ENCODE results near the gene CENPL. TPM values are rescaled to one million over a fixed set of nuclear protein-coding genes. Genes with fewer than 3 reads are reported as not detected.

CENPL gene
- total and polyA plus RNA-seq, 9 of the 15 experiments (the other 6 are each of a cell fraction or from before 2014, with no cell fraction given) = 33.0 to 52.7 (median 39.7) TPM

GRCh38 chr1:173824315-173825081 lies at the start of gene CENPL, which contains the start of gene DARS2 (continued):
- no peak for TF ChIP-seq RERE (CRISPR knock-in tag; IDR thresholded peaks at IDR 0.05; ENCODE audit: borderline replicate concordance)
- TF ChIP-seq BRD9 (IDR thresholded peaks at IDR 0.05; ENCODE audit: low read depth, partially characterized antibody) = peak; percentile 97
- TF ChIP-seq ZNF12 (CRISPR knock-in tag; IDR thresholded peaks at IDR 0.05) = peak; percentile 78
- no peak for TF ChIP-seq SNIP1 (IDR thresholded peaks at IDR 0.05; ENCODE audit: low read depth)
- no peak; the same call in 1 of the 2 replicates for TF ChIP-seq ZNF121 (CRISPR knock-in tag; conservative IDR thresholded peaks at IDR 0.05)
- TF ChIP-seq TEAD2 (tag; IDR thresholded peaks at IDR 0.05) = no peak
- TF ChIP-seq CEBPG (CRISPR knock-in tag; IDR thresholded peaks at IDR 0.05) = peak; percentile 86
- TF ChIP-seq CEBPG (tag; conservative IDR thresholded peaks at IDR 0.05 in 1 of 2, IDR thresholded peaks at IDR 0.05 in 1 of 2) = peak; percentile 65 to 77
- TF ChIP-seq POLR2A (conservative IDR thresholded peaks at IDR 0.05) = peak; percentile 98
- TF ChIP-seq, protein P1, sequence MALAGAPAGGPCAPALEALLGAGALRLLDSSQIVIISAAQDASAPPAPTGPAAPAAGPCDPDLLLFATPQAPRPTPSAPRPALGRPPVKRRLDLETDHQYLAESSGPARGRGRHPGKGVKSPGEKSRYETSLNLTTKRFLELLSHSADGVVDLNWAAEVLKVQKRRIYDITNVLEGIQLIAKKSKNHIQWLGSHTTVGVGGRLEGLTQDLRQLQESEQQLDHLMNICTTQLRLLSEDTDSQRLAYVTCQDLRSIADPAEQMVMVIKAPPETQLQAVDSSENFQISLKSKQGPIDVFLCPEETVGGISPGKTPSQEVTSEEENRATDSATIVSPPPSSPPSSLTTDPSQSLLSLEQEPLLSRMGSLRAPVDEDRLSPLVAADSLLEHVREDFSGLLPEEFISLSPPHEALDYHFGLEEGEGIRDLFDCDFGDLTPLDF (CRISPR knock-in tag; IDR thresholded peaks at IDR 0.05) = peak; percentile 66; the same call in 1 of the 2 replicates
- peak; percentile 26; the same call in 1 of the 2 replicates for TF ChIP-seq OTX1 (CRISPR knock-in tag; IDR thresholded peaks at IDR 0.05)
- TF ChIP-seq WHSC1 (IDR thresholded peaks at IDR 0.05; ENCODE audit: low read length) = no peak
- TF ChIP-seq, protein P2, sequence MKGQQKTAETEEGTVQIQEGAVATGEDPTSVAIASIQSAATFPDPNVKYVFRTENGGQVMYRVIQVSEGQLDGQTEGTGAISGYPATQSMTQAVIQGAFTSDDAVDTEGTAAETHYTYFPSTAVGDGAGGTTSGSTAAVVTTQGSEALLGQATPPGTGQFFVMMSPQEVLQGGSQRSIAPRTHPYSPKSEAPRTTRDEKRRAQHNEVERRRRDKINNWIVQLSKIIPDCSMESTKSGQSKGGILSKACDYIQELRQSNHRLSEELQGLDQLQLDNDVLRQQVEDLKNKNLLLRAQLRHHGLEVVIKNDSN (CRISPR knock-in tag; IDR thresholded peaks at IDR 0.05) = peak; percentile 41; the same call in 1 of the 2 replicates
- no peak for TF ChIP-seq KAT8 (IDR thresholded peaks at IDR 0.05; ENCODE audit: low read depth)
